Chondrocyte (in vitro differentiated cells): ENCODE results near the gene CCDC92B. TPM values are rescaled to one million over a fixed set of nuclear protein-coding genes. Genes with fewer than 3 reads are reported as not detected.

Source experiments
- DNase-seq: peaks from one replicate; pipeline ENCODE4 v3.0.0; 2021; ENCODE audit warnings: mixed read lengths, low spot score
- H3K27ac Mint-ChIP-seq: one replicate; pipeline ENCODE4 v1.8.0; 2021; ENCODE audit warnings: mild to moderate bottlenecking, moderate library complexity, mixed read lengths; ENCODE audit not compliant: unreplicated experiment
- H3K27me3 Mint-ChIP-seq: 2 replicates; pipeline ENCODE4 v1.8.0; 2021; ENCODE audit warnings: low read depth, mixed read lengths
- H3K36me3 Mint-ChIP-seq: 2 replicates; pipeline ENCODE4 v1.8.0; 2021; ENCODE audit warnings: low read depth, mixed read lengths
- H3K4me1 Mint-ChIP-seq: 2 replicates; pipeline ENCODE4 v1.8.0; 2021; ENCODE audit warnings: low read depth, mild to moderate bottlenecking, mixed read lengths
- H3K4me3 Mint-ChIP-seq: one replicate; pipeline ENCODE4 v1.8.0; 2021; ENCODE audit warnings: mild to moderate bottlenecking, moderate library complexity, mixed read lengths; ENCODE audit not compliant: unreplicated experiment
- H3K9me3 Mint-ChIP-seq: 2 replicates; pipeline ENCODE4 v1.8.0; 2021; ENCODE audit warnings: low read depth, mixed read lengths
- CTCF ChIP-seq: fragments of 200-600 bp; sonication (generic); IDR thresholded peaks from 2 replicates; pipeline ENCODE4 v1.5.0; 2021; ENCODE audit warnings: antibody characterized with exemption, mild to moderate bottlenecking, moderate library complexity
- total RNA-seq: library from RNA; stranded (reverse); gene quantifications from 3 replicates; pipeline ENCODE4 v1.2.1, GENCODE V29; 2021

CCDC92B gene
- total RNA-seq, 1 donor from 2014 or later = 0.07 TPM

- Mint-ChIP-seq H3K36me3 (peaks cover 1% of the 10 kb centered on the region), H3K27ac (no peak overlapping the region), H3K4me3 (no peak overlapping the region), H3K27me3 (no peaks in the 10 kb centered on the region), H3K9me3 (no peaks in the 10 kb centered on the region), H3K4me1 (peaks cover 36% of the 10 kb centered on the region)
- peak; percentile 86 for DNase-seq
- TF ChIP-seq CTCF = no peak
These were observed 43.3 kb downstream of the CCDC92B start for GRCh38 chr17:2705888-2706795.

- peaks cover 1% of the 10 kb centered on the region for H3K36me3 Mint-ChIP-seq
- no peaks in the 10 kb centered on the region for H3K27me3 Mint-ChIP-seq
- peaks cover 30% of the 10 kb centered on the region for H3K4me1 Mint-ChIP-seq
- peak; percentile 74 for DNase-seq
- no peak for TF ChIP-seq CTCF
- H3K27ac Mint-ChIP-seq = no peak overlapping the region
- H3K9me3 Mint-ChIP-seq = no peaks in the 10 kb centered on the region
- no peak overlapping the region for H3K4me3 Mint-ChIP-seq
These were observed 44.2 kb downstream of the CCDC92B start for GRCh38 chr17:2705263-2705662.

- H3K4me1 Mint-ChIP-seq = peaks cover 26% of the 10 kb centered on the region
- no peak for TF ChIP-seq CTCF
- no peak overlapping the region for H3K27ac Mint-ChIP-seq
- no peaks in the 10 kb centered on the region for H3K27me3 Mint-ChIP-seq
- H3K4me3 Mint-ChIP-seq = no peak overlapping the region
- peaks cover 1% of the 10 kb centered on the region for H3K36me3 Mint-ChIP-seq
- peak; percentile 36 for DNase-seq
- H3K9me3 Mint-ChIP-seq = no peaks in the 10 kb centered on the region
These were observed 44.6 kb downstream of the CCDC92B start for GRCh38 chr17:2704890-2705248.

GRCh38 chr17:2704031-2704889 is 45.2 kb downstream of the CCDC92B start:
- peaks cover 20% of the 10 kb centered on the region for H3K4me1 Mint-ChIP-seq
- H3K27me3 Mint-ChIP-seq = no peaks in the 10 kb centered on the region
- H3K36me3 Mint-ChIP-seq = peaks cover 1% of the 10 kb centered on the region
- no peaks in the 10 kb centered on the region for H3K9me3 Mint-ChIP-seq
- no peak for TF ChIP-seq CTCF
- H3K27ac Mint-ChIP-seq = no peak overlapping the region
- H3K4me3 Mint-ChIP-seq = no peak overlapping the region
- DNase-seq = peak; percentile 94

GRCh38 chr17:2703606-2704005 is 45.8 kb downstream of the CCDC92B start:
- H3K36me3 Mint-ChIP-seq = peaks cover 1% of the 10 kb centered on the region
- H3K27ac Mint-ChIP-seq = no peak overlapping the region
- DNase-seq = peak; percentile 85
- H3K9me3 Mint-ChIP-seq = no peaks in the 10 kb centered on the region
- H3K27me3 Mint-ChIP-seq = no peaks in the 10 kb centered on the region
- TF ChIP-seq CTCF = no peak
- no peak overlapping the region for H3K4me3 Mint-ChIP-seq
- peaks cover 13% of the 10 kb centered on the region for H3K4me1 Mint-ChIP-seq
